Loucy (cell line): ENCODE data around the gene SCN9A.

Experiments used
- H2AFZ ChIP-seq: fragments of 200-600 bp; sonication (generic); 2 replicates; pipeline ENCODE4 v1.6.0; 2016; ENCODE audit warnings: antibody characterized with exemption, mild to moderate bottlenecking, low read length, moderate library complexity
- H3F3A ChIP-seq: fragments of 200-600 bp; 2 replicates; pipeline ENCODE4 v1.6.0; 2016; ENCODE audit warnings: antibody characterized with exemption, low read depth, mild to moderate bottlenecking
- H3K27me3 ChIP-seq: fragments of 200-600 bp; sonication (generic); 2 replicates; pipeline ENCODE4 v1.6.1; 2014; ENCODE audit warnings: low read length, mild to moderate bottlenecking; ENCODE audit not compliant: insufficient read depth, poor library complexity, severe bottlenecking
- H3K36me3 ChIP-seq: fragments of 200-600 bp; sonication (generic); 2 replicates; pipeline ENCODE4 v1.6.1; 2016; ENCODE audit warnings: low read length; ENCODE audit not compliant: insufficient read depth
- H3K4me1 ChIP-seq: fragments of 200-600 bp; sonication (generic); 2 replicates; pipeline ENCODE4 v1.5.1; 2014; ENCODE audit warnings: low read length, mild to moderate bottlenecking; ENCODE audit not compliant: insufficient read depth, poor library complexity, severe bottlenecking
- H3K4me2 ChIP-seq: fragments of 200-600 bp; sonication (generic); 2 replicates; pipeline ENCODE4 v1.6.0; 2014; ENCODE audit warnings: antibody characterized with exemption, low read length, low read depth, mild to moderate bottlenecking; ENCODE audit not compliant: poor library complexity, severe bottlenecking
- H3K4me3 ChIP-seq: fragments of 200-600 bp; sonication (generic); 2 replicates; pipeline ENCODE4 v1.5.1; 2014; ENCODE audit warnings: low read length, mild to moderate bottlenecking, mixed read lengths; ENCODE audit not compliant: poor library complexity, severe bottlenecking
- H3K79me2 ChIP-seq: fragments of 200-600 bp; sonication (generic); 2 replicates; pipeline ENCODE4 v1.6.1; 2014; ENCODE audit warnings: low read length; ENCODE audit not compliant: insufficient read depth
- H3K9ac ChIP-seq: fragments of 200-600 bp; sonication (generic); 2 replicates; pipeline ENCODE4 v1.6.0; 2014; ENCODE audit warnings: mild to moderate bottlenecking, low read depth, low read length, moderate library complexity; ENCODE audit not compliant: poor library complexity, severe bottlenecking
- H3K9me2 ChIP-seq: fragments of 200-600 bp; sonication (generic); replicated peaks from 2 replicates; pipeline ENCODE4 v1.6.1; 2016; ENCODE audit warnings: low read depth, low read length, mixed read lengths
- H3K9me3 ChIP-seq: fragments of 200-600 bp; sonication (generic); 2 replicates; pipeline ENCODE4 v1.6.1; 2014; ENCODE audit warnings: mild to moderate bottlenecking, antibody characterized with exemption, low read length, low read depth; ENCODE audit not compliant: insufficient read depth
- H4K20me1 ChIP-seq: fragments of 200-600 bp; sonication (generic); 2 replicates; pipeline ENCODE4 v1.6.0; 2014; ENCODE audit warnings: antibody characterized with exemption, low read length, mild to moderate bottlenecking; ENCODE audit not compliant: insufficient read depth, poor library complexity, severe bottlenecking
- CTCF ChIP-seq: fragments of 200-600 bp; sonication (generic); conservative IDR thresholded peaks from 2 replicates; pipeline ENCODE4 v1.5.1; 2014; ENCODE audit warnings: mild to moderate bottlenecking, antibody characterized with exemption, low read length
- EZH2phosphoT487 ChIP-seq: fragments of 200-600 bp; IDR thresholded peaks from 2 replicates; pipeline ENCODE4 v1.6.1; 2018; ENCODE audit warnings: antibody characterized with exemption, mild to moderate bottlenecking, moderate library complexity, borderline replicate concordance

The SCN9A gene

GRCh38 chr2:166418853-166419615 lies 43.3 kb upstream of the SCN9A start:
- Histone ChIP-seq H3F3A (no peaks in the 10 kb centered on the region), H4K20me1 (no peaks in the 10 kb centered on the region), H3K9ac (no peak overlapping the region), H3K4me2 (no peak overlapping the region), H2AFZ (0 out of 2 replicates have a peak overlapping the region, but pooled peaks have one; percentile 40), H3K4me1 (no peaks in the 10 kb centered on the region), H3K9me3 (no peaks in the 10 kb centered on the region), H3K4me3 (no peak overlapping the region), H3K27me3 (no peaks in the 10 kb centered on the region), H3K79me2 (no peaks in the 10 kb centered on the region), H3K36me3 (no peaks in the 10 kb centered on the region), H3K9me2 (no peaks in the 10 kb centered on the region)
- TF ChIP-seq EZH2phosphoT487 = no peak
- TF ChIP-seq CTCF = no peak

- H3K4me1 ChIP-seq = no peaks in the 10 kb centered on the region
- H3K4me2 ChIP-seq = no peak overlapping the region
- no peaks in the 10 kb centered on the region for H3K9me3 ChIP-seq
- H3F3A ChIP-seq = no peaks in the 10 kb centered on the region
- H3K4me3 ChIP-seq = no peak overlapping the region
- no peaks in the 10 kb centered on the region for H3K9me2 ChIP-seq
- H3K27me3 ChIP-seq = no peaks in the 10 kb centered on the region
- H3K79me2 ChIP-seq = no peaks in the 10 kb centered on the region
- no peaks in the 10 kb centered on the region for H4K20me1 ChIP-seq
- H3K36me3 ChIP-seq = no peaks in the 10 kb centered on the region
- H3K9ac ChIP-seq = no peak overlapping the region
- no peak overlapping the region for H2AFZ ChIP-seq
- TF ChIP-seq EZH2phosphoT487 (no peak), CTCF (peak; percentile 52)
Measured at GRCh38 chr2:166417669-166418068, 41.9 kb upstream of the SCN9A start.

- Histone ChIP-seq H3K27me3 (no peaks in the 10 kb centered on the region), H3K4me3 (no peak overlapping the region), H3K4me1 (no peaks in the 10 kb centered on the region), H3F3A (no peaks in the 10 kb centered on the region), H3K9ac (no peak overlapping the region), H3K9me2 (no peaks in the 10 kb centered on the region), H3K36me3 (no peaks in the 10 kb centered on the region), H3K4me2 (no peak overlapping the region), H3K9me3 (no peaks in the 10 kb centered on the region), H4K20me1 (no peaks in the 10 kb centered on the region), H2AFZ (no peak overlapping the region), H3K79me2 (no peaks in the 10 kb centered on the region)
- TF ChIP-seq EZH2phosphoT487 (no peak), CTCF (no peak)
Measured at GRCh38 chr2:166413255-166413654, 37.5 kb upstream of the SCN9A start.
